ENCODE data around the gene HMCN1.
A peak's percentile ranks its signal among the peaks of the same experiment; 100 is the strongest.

Gene HMCN1

GRCh38 chr1:185920602-185921001 lies 186.4 kb downstream of the HMCN1 start:
- no peak for DNase-seq

GRCh38 chr1:185921636-185922035 lies 187.4 kb downstream of the HMCN1 start:
- no peak for DNase-seq

- DNase-seq = no peak
Observed at GRCh38 chr1:185926588-185926987, 192.4 kb downstream of the HMCN1 start.

- DNase-seq = no peak
Observed at GRCh38 chr1:185929776-185930175, 195.6 kb downstream of the HMCN1 start.

GRCh38 chr1:185931438-185931837 lies 197.2 kb downstream of the HMCN1 start:
- no peak for DNase-seq

GRCh38 chr1:185933580-185933979 lies 199.4 kb downstream of the HMCN1 start:
- no peak for DNase-seq

- DNase-seq = peak; percentile 77
Observed at GRCh38 chr1:185934476-185935189, 200.4 kb downstream of the HMCN1 start.

- DNase-seq = no peak
Observed at GRCh38 chr1:185935360-185935759, 201.2 kb downstream of the HMCN1 start.

- peak; percentile 12 for DNase-seq
Observed at GRCh38 chr1:185936641-185937040, 202.4 kb downstream of the HMCN1 start.

GRCh38 chr1:185938396-185938795 lies 204.2 kb downstream of the HMCN1 start:
- DNase-seq = no peak

GRCh38 chr1:185939142-185939541 lies 205.0 kb downstream of the HMCN1 start:
- no peak for DNase-seq

- DNase-seq = no peak
Observed at GRCh38 chr1:185942961-185943360, 208.8 kb downstream of the HMCN1 start.

- DNase-seq = no peak
Observed at GRCh38 chr1:185956881-185957280, 222.7 kb downstream of the HMCN1 start.

- DNase-seq = no peak
Observed at GRCh38 chr1:185957441-185958363, 223.5 kb downstream of the HMCN1 start.

GRCh38 chr1:185960422-185961321 lies 226.5 kb downstream of the HMCN1 start:
- no peak for DNase-seq

- no peak for DNase-seq
Observed at GRCh38 chr1:185961664-185962063, 227.5 kb downstream of the HMCN1 start.

- no peak for DNase-seq
Observed at GRCh38 chr1:185964946-185965345, 230.8 kb downstream of the HMCN1 start.

- no peak for DNase-seq
Observed at GRCh38 chr1:185965870-185966269, 231.7 kb downstream of the HMCN1 start.

GRCh38 chr1:185966471-185966870 lies 232.3 kb downstream of the HMCN1 start:
- DNase-seq = no peak

- DNase-seq = no peak
Observed at GRCh38 chr1:185969028-185969427, 234.8 kb downstream of the HMCN1 start.

GRCh38 chr1:185969524-185969991 lies 235.4 kb downstream of the HMCN1 start:
- DNase-seq = no peak

GRCh38 chr1:185971688-185972087 lies 237.5 kb downstream of the HMCN1 start:
- no peak for DNase-seq
